Inflammatory macrophage treated with lipopolysaccharide for 4 hours (primary cell): ENCODE results near the gene DOLPP1.

Experiments
- DNase-seq: peaks from one replicate; pipeline ENCODE4 v3.0.0-alpha.2; 2020

The DOLPP1 gene

DNA sequence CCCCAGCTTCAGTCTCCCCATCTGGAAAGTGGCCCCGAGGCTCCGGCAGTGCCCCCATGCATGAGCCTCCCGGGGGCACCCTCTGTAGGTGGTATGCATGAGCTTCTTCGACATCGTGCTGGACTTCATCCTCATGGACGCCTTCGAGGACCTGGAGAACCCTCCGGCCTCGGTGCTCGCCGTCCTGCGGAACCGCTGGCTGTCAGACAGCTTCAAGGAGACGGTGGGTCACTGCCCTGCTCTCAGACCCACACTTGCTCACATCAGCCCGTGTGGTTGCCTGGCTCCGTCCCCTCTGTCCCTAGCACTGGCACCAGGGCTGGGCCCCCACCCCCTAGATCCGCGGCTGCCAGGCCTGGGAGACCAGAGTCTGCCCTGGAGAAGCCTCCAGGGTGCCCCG is 12.8 kb upstream of the DOLPP1 start:
- DNase-seq: no peak

DNA sequence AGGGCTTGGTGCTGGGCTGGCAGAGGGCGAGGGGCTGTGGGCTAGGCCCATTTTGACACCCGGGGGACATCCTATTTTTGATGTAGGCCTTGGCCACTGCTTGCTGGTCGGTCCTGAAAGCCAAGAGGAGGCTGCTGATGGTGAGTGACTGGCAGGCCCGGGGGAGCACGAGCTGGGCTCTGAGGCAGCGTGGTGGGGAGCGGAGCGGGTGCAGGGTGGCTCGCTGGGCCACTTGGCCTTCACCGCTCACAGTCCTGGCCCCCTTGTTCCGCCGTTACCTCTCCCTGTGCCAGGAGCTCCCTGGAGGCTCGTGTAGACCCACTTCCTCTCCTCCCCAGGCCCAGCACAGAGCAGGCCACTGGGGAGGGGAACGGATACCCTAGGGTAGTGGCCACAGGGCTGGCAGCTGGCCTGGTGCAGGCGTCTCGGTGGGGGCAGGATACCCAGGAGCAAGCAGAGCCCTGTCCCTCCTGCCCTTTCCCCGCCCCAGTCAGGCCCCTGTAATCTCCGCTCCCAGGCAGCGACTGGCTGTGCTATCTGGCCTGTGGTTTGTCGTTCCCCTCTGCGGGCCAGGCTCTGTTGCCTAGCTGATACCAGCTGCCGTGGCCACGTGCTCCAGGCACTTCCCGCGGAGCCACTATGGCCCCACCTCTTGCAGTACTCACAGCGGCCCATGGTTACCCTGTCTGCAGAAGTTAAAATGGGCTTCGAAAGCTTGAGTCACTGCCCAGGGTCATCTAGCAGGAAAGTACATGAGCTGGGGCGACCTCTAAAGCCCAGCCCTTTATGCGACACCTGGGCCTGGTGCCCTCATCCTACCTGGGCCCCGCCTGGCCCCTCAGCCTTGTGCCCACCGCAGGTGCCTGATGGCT is 11.7 kb upstream of the DOLPP1 start:
- peak; percentile 85 for DNase-seq

GRCh38 chr9:129069862-129070641 is 10.9 kb upstream of the DOLPP1 start:
- no peak for DNase-seq

DNA sequence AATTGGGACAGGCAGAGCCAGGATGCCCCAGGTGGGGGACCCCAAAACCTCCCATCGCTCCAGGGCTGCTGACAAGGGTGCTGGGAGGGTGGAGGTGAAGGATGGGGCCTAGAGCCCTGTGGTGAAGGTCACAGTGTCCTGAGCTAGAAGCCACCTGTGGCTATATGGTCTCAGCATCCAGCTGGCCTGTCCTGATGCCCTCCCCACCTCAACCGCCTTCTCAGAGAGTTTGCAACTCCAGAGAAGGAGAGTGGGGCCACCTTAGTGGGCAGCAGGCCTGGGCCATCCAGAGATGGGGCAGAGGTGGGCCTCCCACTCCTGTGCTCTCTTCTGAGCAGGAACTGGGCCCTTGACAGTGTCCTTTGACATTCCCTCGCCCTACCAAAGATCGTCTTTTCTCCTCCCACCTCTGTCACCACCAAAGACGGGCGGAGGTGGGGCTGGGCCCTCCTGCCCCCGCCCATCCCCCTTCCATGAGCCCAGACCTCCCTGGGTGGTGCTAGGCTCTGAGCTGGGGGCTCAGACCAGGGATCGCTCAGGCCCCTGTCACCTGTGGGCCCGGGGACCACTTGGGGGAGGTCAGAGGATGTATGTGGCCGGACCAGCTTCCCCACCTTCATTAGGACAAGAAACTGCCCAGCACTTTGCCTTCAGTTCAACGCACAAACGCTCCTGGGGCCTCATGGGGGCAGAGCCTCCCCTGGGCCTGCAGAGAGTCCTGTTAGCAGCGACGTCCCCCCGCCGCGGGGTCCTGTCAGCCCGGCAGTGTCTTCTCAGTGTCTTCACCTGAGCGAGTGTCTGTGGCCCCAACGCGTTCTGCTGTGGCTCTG is 10.0 kb upstream of the DOLPP1 start:
- no peak for DNase-seq

DNA sequence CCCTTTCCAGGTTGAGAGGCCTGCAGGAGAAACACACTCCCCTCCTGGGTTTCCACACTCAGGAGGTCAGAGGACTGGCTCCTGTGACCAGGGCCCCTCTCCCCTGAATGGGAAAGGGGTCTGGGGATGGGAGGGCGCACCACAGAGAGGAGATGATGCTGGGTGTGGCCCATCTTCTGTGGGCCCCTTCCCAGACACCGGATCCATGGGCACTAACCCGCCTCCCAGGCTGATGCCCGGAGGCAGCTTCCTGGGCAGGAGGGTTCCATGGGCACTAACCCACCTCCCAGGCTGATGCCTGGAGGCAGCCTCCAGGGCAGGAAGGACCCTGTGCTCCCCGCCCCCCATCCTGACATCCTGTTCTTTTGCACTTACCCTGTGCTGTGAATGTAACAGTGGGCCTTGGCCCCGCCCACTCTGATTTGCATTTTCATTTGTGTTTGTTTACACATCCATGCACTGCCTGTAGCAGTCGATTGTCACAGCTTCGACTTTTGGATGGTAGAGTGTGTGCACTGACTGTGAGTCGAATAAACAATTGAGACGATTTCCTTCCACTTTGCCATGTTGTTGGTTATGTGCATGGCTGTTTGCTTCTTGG is 9.3 kb upstream of the DOLPP1 start:
- DNase-seq: no peak

- DNase-seq: no peak
Observed at GRCh38 chr9:129072171-129072570, 8.7 kb upstream of the DOLPP1 start.

- DNase-seq: no peak
Observed at GRCh38 chr9:129073404-129073803, 7.5 kb upstream of the DOLPP1 start.

GRCh38 chr9:129074106-129074505 is 6.8 kb upstream of the DOLPP1 start:
- DNase-seq: no peak

- no peak for DNase-seq
Observed at GRCh38 chr9:129075996-129076639, 4.8 kb upstream of the DOLPP1 start.

- no peak for DNase-seq
Observed at GRCh38 chr9:129076640-129077037, 4.3 kb upstream of the DOLPP1 start.

DNA sequence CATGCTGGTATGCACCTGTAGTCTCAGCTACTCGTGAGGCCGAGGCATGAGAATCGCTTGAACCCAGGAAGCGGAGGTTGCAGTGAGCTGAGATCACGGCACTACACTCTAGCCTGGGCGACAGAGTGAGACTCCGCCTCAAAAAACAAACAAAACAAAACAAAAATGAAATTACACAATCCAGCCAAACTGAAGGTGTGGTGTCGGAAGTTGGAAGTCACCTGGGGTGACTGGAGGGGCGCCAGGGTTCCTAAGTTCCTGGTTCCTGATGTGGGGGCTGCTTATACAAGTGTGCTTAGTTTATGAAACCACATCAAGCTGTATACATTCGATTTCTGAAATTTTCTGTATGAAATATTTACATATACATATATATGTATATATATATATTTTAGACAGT is 3.7 kb upstream of the DOLPP1 start:
- no peak for DNase-seq

GRCh38 chr9:129078691-129079503 is 2.0 kb upstream of the DOLPP1 start:
- no peak for DNase-seq

- no peak for DNase-seq
Observed at GRCh38 chr9:129079829-129080228, 1.1 kb upstream of the DOLPP1 start.

DNA sequence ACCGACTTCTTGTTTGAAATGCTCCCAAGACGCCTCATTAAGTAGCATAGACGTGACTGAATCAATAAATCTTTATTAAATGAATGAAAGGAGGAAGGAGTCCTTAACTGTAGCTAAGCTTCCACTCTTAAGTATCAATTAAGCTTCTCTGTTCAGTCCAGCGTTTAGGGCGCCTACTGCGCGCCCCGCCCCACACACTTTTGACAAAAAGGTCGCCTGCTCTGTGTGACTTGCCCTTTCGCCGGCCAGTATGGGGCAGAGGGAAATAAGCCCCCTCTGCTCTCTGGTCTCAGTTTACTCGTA is 662 bp upstream of the DOLPP1 start:
- DNase-seq: no peak

GRCh38 chr9:129081388-129081904 is 535 bp downstream of the DOLPP1 start:
- DNase-seq: peak; percentile 13

- DNase-seq: no peak
Observed at GRCh38 chr9:129084087-129084486, 3.2 kb downstream of the DOLPP1 start.

- no peak for DNase-seq
Observed at GRCh38 chr9:129089246-129089645, 8.3 kb downstream of the DOLPP1 start.

GRCh38 chr9:129093602-129094386 is 12.9 kb downstream of the DOLPP1 start:
- no peak for DNase-seq

DNA sequence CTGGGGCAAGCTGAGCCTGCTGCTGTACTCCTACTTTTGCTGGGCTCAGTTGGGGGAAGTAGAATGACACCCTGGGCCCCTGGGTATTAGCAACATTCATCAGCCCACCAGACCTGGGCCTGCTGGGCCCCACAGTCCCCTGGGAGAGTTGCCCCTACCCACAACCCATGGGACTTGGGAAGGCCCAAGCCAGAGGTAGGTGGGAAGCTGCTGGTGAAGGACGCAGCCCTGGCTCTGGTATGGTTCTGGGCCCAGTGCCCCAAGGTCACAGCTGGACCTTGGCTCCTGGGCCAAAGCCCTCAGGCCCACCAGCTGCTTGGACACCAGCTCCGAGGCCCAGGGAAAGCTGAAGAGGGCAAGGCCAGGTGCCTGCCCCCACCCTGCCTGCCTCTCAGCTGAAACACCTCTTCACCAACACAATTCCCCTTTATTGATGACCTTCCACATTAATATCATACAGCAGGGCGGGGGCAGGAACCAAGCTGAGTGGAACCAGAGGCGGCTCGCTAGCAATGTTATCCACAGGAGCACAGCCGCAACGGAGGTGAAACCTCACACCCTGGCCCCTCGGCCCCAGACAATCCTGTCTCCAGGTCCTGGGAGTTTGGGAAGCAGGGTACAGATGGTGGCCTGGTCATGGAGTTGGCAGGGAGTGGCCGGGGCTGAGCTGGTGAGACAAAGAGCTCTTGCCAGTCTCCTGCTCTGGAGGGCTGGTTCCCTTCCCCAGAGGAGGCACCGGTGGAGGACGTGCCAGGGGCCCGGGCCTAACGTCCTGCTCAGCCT is 13.7 kb downstream of the DOLPP1 start:
- DNase-seq: no peak
